WTC11 (cell line): ENCODE measurements around the gene ZBTB18. TPM values are rescaled to one million over a fixed set of nuclear protein-coding genes. Genes with fewer than 3 reads are reported as not detected.

Experiments used
- ATAC-seq: fragments of 200-7000 bp; cut with Tn5 transposase; 2 replicates; pipeline ENCODE4 v1.10.0; 2021; ENCODE audit warnings: mild to moderate bottlenecking, moderate library complexity
- CTCF ChIA-PET: fragments of 300-600 bp; sonication (Branson Sonifier 250); formaldehyde crosslinking; loops from one replicate; lab custom pipeline; 2021; ENCODE audit warnings: antibody characterized with exemption; lab: Charles Lee
- POLR2A ChIA-PET: fragments of 350-600 bp; sonication (Branson Sonifier 250); formaldehyde crosslinking; loops from one replicate; lab custom pipeline; 2021; ENCODE audit warnings: antibody characterized with exemption; lab: Charles Lee
- DNase-seq: peaks from one replicate; pipeline ENCODE4 v3.0.0; 2021; ENCODE audit warnings: low spot score
- H3K27ac Mint-ChIP-seq: 2 replicates; pipeline ENCODE4 v1.8.0; 2021; ENCODE audit warnings: mixed read lengths
- H3K27me3 Mint-ChIP-seq: 2 replicates; pipeline ENCODE4 v1.8.0; 2021; ENCODE audit warnings: low read depth, mild to moderate bottlenecking, moderate library complexity, mixed read lengths
- H3K36me3 Mint-ChIP-seq: 2 replicates; pipeline ENCODE4 v1.8.0; 2021; ENCODE audit warnings: mixed read lengths
- H3K4me1 Mint-ChIP-seq: 2 replicates; pipeline ENCODE4 v1.8.0; 2022; ENCODE audit warnings: mixed read lengths
- H3K4me3 Mint-ChIP-seq: 2 replicates; pipeline ENCODE4 v1.8.0; 2021; ENCODE audit warnings: mild to moderate bottlenecking, moderate library complexity, mixed read lengths
- H3K9me3 Mint-ChIP-seq: 2 replicates; pipeline ENCODE4 v1.8.0; 2021; ENCODE audit warnings: mixed read lengths
- ATF2 ChIP-seq: sonication (generic); formaldehyde crosslinking; IDR thresholded peaks from 2 replicates; pipeline ENCODE4 v1.8.1; 2022; ENCODE audit warnings: low read depth, missing genetic modification reagents, borderline replicate concordance
- CBFB ChIP-seq: sonication (generic); formaldehyde crosslinking; IDR thresholded peaks from 2 replicates; pipeline ENCODE4 v1.8.1; 2022; ENCODE audit warnings: mild to moderate bottlenecking, low read depth, missing genetic modification reagents
- CDX4 ChIP-seq: fragments of 250-450 bp; sonication (Bioruptor Pico); IDR thresholded peaks from 2 replicates; pipeline ENCODE4 v1.9.0; 2021; ENCODE audit warnings: moderate library complexity, mild to moderate bottlenecking, inconsistent platforms, borderline replicate concordance
- CREB1 ChIP-seq: sonication (generic); formaldehyde crosslinking; IDR thresholded peaks from 2 replicates; pipeline ENCODE4 v1.8.0; 2023; ENCODE audit warnings: mild to moderate bottlenecking, missing genetic modification reagents
- ELF4 ChIP-seq: sonication (generic); formaldehyde crosslinking; IDR thresholded peaks from 2 replicates; pipeline ENCODE4 v1.8.1; 2022; ENCODE audit warnings: low read depth, mild to moderate bottlenecking, moderate library complexity, missing genetic modification reagents
- ETV6 ChIP-seq: sonication (generic); formaldehyde crosslinking; IDR thresholded peaks from 2 replicates; pipeline ENCODE4 v1.8.1; 2022; ENCODE audit warnings: mild to moderate bottlenecking, missing genetic modification reagents
- FOXJ3 ChIP-seq: sonication (generic); formaldehyde crosslinking; IDR thresholded peaks from 2 replicates; pipeline ENCODE4 v1.9.0; 2021; ENCODE audit warnings: missing genetic modification reagents, mild to moderate bottlenecking, borderline replicate concordance
- FOXK1 ChIP-seq: sonication (generic); formaldehyde crosslinking; IDR thresholded peaks from 2 replicates; pipeline ENCODE4 v1.8.0; 2022; ENCODE audit warnings: mild to moderate bottlenecking, moderate library complexity, missing genetic modification reagents
- GTF2I ChIP-seq: fragments of 250-450 bp; sonication (Bioruptor Pico); conservative IDR thresholded peaks from 2 replicates; pipeline ENCODE4 v1.4.0; 2021; ENCODE audit warnings: mild to moderate bottlenecking
- JUN ChIP-seq: sonication (generic); formaldehyde crosslinking; IDR thresholded peaks from 2 replicates; pipeline ENCODE4 v1.8.0; 2023; ENCODE audit warnings: mild to moderate bottlenecking, missing genetic modification reagents
- MAX ChIP-seq: sonication (generic); formaldehyde crosslinking; IDR thresholded peaks from 2 replicates; pipeline ENCODE4 v1.8.0; 2022; ENCODE audit warnings: mild to moderate bottlenecking, missing genetic modification reagents
- NFATC4 ChIP-seq: fragments of 250-450 bp; sonication (Bioruptor Pico); IDR thresholded peaks from 2 replicates; pipeline ENCODE4 v1.9.0; 2021; ENCODE audit warnings: mild to moderate bottlenecking
- NFYB ChIP-seq: sonication (generic); formaldehyde crosslinking; conservative IDR thresholded peaks from 2 replicates; pipeline ENCODE4 v1.8.0; 2022; ENCODE audit warnings: low read depth, missing genetic modification reagents
- OVOL2 ChIP-seq: fragments of 250-450 bp; sonication (Bioruptor Pico); IDR thresholded peaks from 2 replicates; pipeline ENCODE4 v1.9.0; 2021; ENCODE audit warnings: mild to moderate bottlenecking, borderline replicate concordance
- SOX15 ChIP-seq: fragments of 250-450 bp; sonication (Bioruptor Pico); IDR thresholded peaks from 2 replicates; pipeline ENCODE4 v1.9.0; 2021; ENCODE audit warnings: mild to moderate bottlenecking
- STAT6 ChIP-seq: sonication (generic); formaldehyde crosslinking; conservative IDR thresholded peaks from 2 replicates; pipeline ENCODE4 v1.8.1; 2023; ENCODE audit warnings: mild to moderate bottlenecking, low read depth, missing genetic modification reagents, moderate library complexity
- TEAD1 ChIP-seq: sonication (generic); formaldehyde crosslinking; IDR thresholded peaks from 2 replicates; pipeline ENCODE4 v1.8.0; 2022; ENCODE audit warnings: mild to moderate bottlenecking, missing genetic modification reagents
- ZBTB21 ChIP-seq: sonication (generic); formaldehyde crosslinking; IDR thresholded peaks from 2 replicates; pipeline ENCODE4 v1.8.1; 2023; ENCODE audit warnings: mild to moderate bottlenecking, missing genetic modification reagents, borderline replicate concordance
- ZNF138 ChIP-seq: sonication (generic); formaldehyde crosslinking; conservative IDR thresholded peaks from 2 replicates; pipeline ENCODE4 v1.8.1; 2022; ENCODE audit warnings: mild to moderate bottlenecking, moderate library complexity, missing genetic modification reagents
- ZNF317 ChIP-seq: sonication (generic); formaldehyde crosslinking; IDR thresholded peaks from 2 replicates; pipeline ENCODE4 v1.8.1; 2023; ENCODE audit warnings: low read depth, mild to moderate bottlenecking, moderate library complexity, missing genetic modification reagents, borderline replicate concordance
- ZNF396 ChIP-seq: fragments of 250-450 bp; sonication (Bioruptor Pico); IDR thresholded peaks from 2 replicates; pipeline ENCODE4 v1.8.0; 2021; ENCODE audit warnings: mild to moderate bottlenecking, moderate library complexity, borderline replicate concordance
- ZNF416 ChIP-seq: fragments of 250-450 bp; sonication (Bioruptor Pico); IDR thresholded peaks from 2 replicates; pipeline ENCODE4 v1.9.0; 2021; ENCODE audit warnings: mild to moderate bottlenecking, inconsistent platforms
- ZSCAN18 ChIP-seq: fragments of 250-450 bp; sonication (Bioruptor Pico); IDR thresholded peaks from 2 replicates; pipeline ENCODE4 v2.1.2; 2022; ENCODE audit warnings: mild to moderate bottlenecking, moderate library complexity
- total RNA-seq: library from RNA; stranded (reverse); gene quantifications from 3 replicates; pipeline ENCODE4 v1.2.3, GENCODE V29; 2021
- TF ChIP-seq, protein P1 (sequence below): sonication (generic); formaldehyde crosslinking; IDR thresholded peaks from 2 replicates; pipeline ENCODE4 v1.8.1; 2023; ENCODE audit warnings: mild to moderate bottlenecking, missing genetic modification reagents
- TF ChIP-seq, protein P2 (sequence below): sonication (generic); formaldehyde crosslinking; IDR thresholded peaks from 2 replicates; pipeline ENCODE4 v1.8.1; 2023; ENCODE audit warnings: mild to moderate bottlenecking, missing genetic modification reagents, moderate library complexity
- TF ChIP-seq, protein P3 (sequence below): sonication (generic); formaldehyde crosslinking; IDR thresholded peaks from 2 replicates; pipeline ENCODE4 v1.8.1; 2022; ENCODE audit warnings: low read depth, mild to moderate bottlenecking, moderate library complexity, missing genetic modification reagents, borderline replicate concordance

The ZBTB18 gene
- total RNA-seq, 1 experiment from 2014 or later: 16.0 TPM

DNA sequence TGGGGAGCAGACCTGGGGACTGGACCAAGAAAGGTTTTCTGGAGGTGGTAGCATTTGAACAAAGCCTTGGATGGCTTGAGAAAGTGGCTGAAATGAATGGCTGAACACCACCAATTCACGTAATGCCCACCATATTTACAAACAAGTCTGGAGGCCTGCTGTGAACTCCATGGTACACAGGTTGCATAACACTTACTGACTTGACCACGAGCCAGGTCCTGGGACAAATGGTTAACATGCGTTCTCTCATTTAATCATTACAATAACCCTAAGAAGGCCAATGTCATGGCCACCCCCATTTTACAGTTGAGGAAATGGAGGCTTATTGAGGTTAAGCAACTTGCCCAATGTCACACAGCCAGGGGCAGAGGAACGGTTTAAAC is 44.4 kb downstream of the ZBTB18 start:
- H3K36me3 Mint-ChIP-seq: no peaks in the 10 kb centered on the region
- TF ChIP-seq FOXK1 (CRISPR knock-in tag) (no peak), MAX (CRISPR knock-in tag) (no peak), ZNF317 (CRISPR knock-in tag) (no peak), CDX4 (CRISPR knock-in tag) (no peak), ZBTB21 (no peak), NFYB (CRISPR knock-in tag) (no peak), GTF2I (no peak), CBFB (CRISPR knock-in tag) (no peak), TEAD1 (no peak), ZSCAN18 (CRISPR knock-in tag) (no peak), ZNF138 (CRISPR knock-in tag) (no peak), SOX15 (CRISPR knock-in tag) (no peak), STAT6 (CRISPR knock-in tag) (no peak), FOXJ3 (CRISPR knock-in tag) (no peak), JUN (CRISPR knock-in tag) (no peak), ZNF416 (CRISPR knock-in tag) (no peak), CREB1 (CRISPR knock-in tag) (no peak)
- TF ChIP-seq, protein P1, sequence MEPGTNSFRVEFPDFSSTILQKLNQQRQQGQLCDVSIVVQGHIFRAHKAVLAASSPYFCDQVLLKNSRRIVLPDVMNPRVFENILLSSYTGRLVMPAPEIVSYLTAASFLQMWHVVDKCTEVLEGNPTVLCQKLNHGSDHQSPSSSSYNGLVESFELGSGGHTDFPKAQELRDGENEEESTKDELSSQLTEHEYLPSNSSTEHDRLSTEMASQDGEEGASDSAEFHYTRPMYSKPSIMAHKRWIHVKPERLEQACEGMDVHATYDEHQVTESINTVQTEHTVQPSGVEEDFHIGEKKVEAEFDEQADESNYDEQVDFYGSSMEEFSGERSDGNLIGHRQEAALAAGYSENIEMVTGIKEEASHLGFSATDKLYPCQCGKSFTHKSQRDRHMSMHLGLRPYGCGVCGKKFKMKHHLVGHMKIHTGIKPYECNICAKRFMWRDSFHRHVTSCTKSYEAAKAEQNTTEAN: no peak
- TF ChIP-seq, all 79 proteins: peak for 0
- DNase-seq: no peak
- ATAC-seq: no peak
- POLR2A ChIA-PET: no interaction called here
- Mint-ChIP-seq H3K4me1 (0 out of 2 replicates have a peak, but pooled peaks cover under 1% of the 10 kb centered on the region), H3K4me3 (no peak overlapping the region), H3K27ac (no peak overlapping the region), H3K27me3 (no peaks in the 10 kb centered on the region), H3K9me3 (peaks cover 5% of the 10 kb centered on the region)
- CTCF ChIA-PET: no interaction called here

GRCh38 chr1:244096066-244096610 is 45.1 kb downstream of the ZBTB18 start:
- Mint-ChIP-seq H3K36me3 (no peaks in the 10 kb centered on the region), H3K4me3 (no peak overlapping the region), H3K9me3 (peaks cover 5% of the 10 kb centered on the region), H3K27me3 (no peaks in the 10 kb centered on the region), H3K4me1 (0 out of 2 replicates have a peak, but pooled peaks cover 4% of the 10 kb centered on the region), H3K27ac (no peak overlapping the region)
- POLR2A ChIA-PET: no interaction called here
- no peak for DNase-seq
- CTCF ChIA-PET: no interaction called here
- ATAC-seq: no peak
- TF ChIP-seq ATF2 (CRISPR knock-in tag): no peak
- TF ChIP-seq CDX4 (CRISPR knock-in tag): no peak
- no peak for TF ChIP-seq OVOL2 (CRISPR knock-in tag)
- TF ChIP-seq FOXK1 (CRISPR knock-in tag): no peak
- TF ChIP-seq, protein P2, sequence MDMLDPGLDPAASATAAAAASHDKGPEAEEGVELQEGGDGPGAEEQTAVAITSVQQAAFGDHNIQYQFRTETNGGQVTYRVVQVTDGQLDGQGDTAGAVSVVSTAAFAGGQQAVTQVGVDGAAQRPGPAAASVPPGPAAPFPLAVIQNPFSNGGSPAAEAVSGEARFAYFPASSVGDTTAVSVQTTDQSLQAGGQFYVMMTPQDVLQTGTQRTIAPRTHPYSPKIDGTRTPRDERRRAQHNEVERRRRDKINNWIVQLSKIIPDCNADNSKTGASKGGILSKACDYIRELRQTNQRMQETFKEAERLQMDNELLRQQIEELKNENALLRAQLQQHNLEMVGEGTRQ: no peak
- no peak for TF ChIP-seq ELF4 (CRISPR knock-in tag)
- no peak for TF ChIP-seq NFATC4 (CRISPR knock-in tag)
- TF ChIP-seq ZNF396: no peak
- TF ChIP-seq ETV6: no peak
- TF ChIP-seq, protein P3, sequence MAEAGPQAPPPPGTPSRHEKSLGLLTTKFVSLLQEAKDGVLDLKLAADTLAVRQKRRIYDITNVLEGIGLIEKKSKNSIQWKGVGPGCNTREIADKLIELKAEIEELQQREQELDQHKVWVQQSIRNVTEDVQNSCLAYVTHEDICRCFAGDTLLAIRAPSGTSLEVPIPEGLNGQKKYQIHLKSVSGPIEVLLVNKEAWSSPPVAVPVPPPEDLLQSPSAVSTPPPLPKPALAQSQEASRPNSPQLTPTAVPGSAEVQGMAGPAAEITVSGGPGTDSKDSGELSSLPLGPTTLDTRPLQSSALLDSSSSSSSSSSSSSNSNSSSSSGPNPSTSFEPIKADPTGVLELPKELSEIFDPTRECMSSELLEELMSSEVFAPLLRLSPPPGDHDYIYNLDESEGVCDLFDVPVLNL: no peak
